Adrenal gland (tissue), 12 donors: ENCODE results near the gene PTH2. TPM values are rescaled to one million over a fixed set of nuclear protein-coding genes. Genes with fewer than 3 reads are reported as not detected.
A peak's percentile ranks its signal among the peaks of the same experiment; 100 is the strongest.

Experiments used
- DNase-seq, 7 donors: peaks; one replicate each; pipeline ENCODE4 v3.0.0-alpha.2; 2019 to 2020
- H3K27ac ChIP-seq, 5 donors: fragments of 200-600 bp; sonication (generic) in 4 of 5; 1 replicate in 3 of 5; 2 replicates in 2 of 5; pipeline versions ENCODE4 v1.5.1 to v1.8.0; 2016 to 2020; ENCODE audit warnings: mild to moderate bottlenecking in 1 of 5
- H3K27me3 ChIP-seq: fragments of 200-600 bp; 2 replicates; pipeline ENCODE4 v1.8.0; 2021
- H3K36me3 ChIP-seq, 2 donors: fragments of 200-600 bp; replicated peaks in 1 of 2; 1 replicate in 1 of 2; 2 replicates in 1 of 2; pipeline versions ENCODE4 v1.5.1 to v1.8.0; 2018 to 2022
- H3K4me1 ChIP-seq, 2 donors: fragments of 200-600 bp; replicated peaks in 1 of 2; 1 replicate in 1 of 2; 2 replicates in 1 of 2; pipeline versions ENCODE4 v1.5.1 to v1.8.0; 2018 to 2021
- H3K4me3 ChIP-seq, 4 donors: fragments of 200-600 bp; sonication (generic) in 3 of 4; one replicate each; pipeline ENCODE4 v1.5.1; 2016 to 2018
- H3K9me3 ChIP-seq, 3 donors: fragments of 200-600 bp; sonication (generic) in 1 of 3; replicated peaks in 1 of 3; 1 replicate in 2 of 3; 2 replicates in 1 of 3; pipeline versions ENCODE4 v1.5.1 to v1.8.0; 2016 to 2021
- CTCF ChIP-seq, 6 experiments: fragments of 450-650 bp in 4 of 6; fragments of 200-600 bp in 2 of 6; sonication (generic) in 1 of 6; IDR thresholded peaks; 1 replicate in 5 of 6; 2 replicates in 1 of 6; pipeline versions ENCODE4 v1.5.1 to v1.8.0; 2016 to 2021; ENCODE audit warnings: antibody characterized with exemption in 6 of 6, mild to moderate bottlenecking in 2 of 6, moderate library complexity in 1 of 6
- POLR2A ChIP-seq, 2 donors: fragments of 450-650 bp; IDR thresholded peaks; one replicate each; pipeline ENCODE4 v1.6.1; 2017; ENCODE audit warnings: antibody characterized with exemption in 2 of 2, mild to moderate bottlenecking in 2 of 2, moderate library complexity in 1 of 2
- WGBS, 4 donors: extraction: QIAGEN DNeasy Blood & Tissue Kit in 2 of 4; methylation state at CpG; one replicate each; pipeline versions ENCODE4 v1.1.5 to v1.1.7; 2013 to 2017; 5-methylcytosine and 5-hydroxymethylcytosine counted together
- intact Hi-C, 2 donors: fragments of 100-400 bp; cut with DNase I; formaldehyde crosslinking; loops; one replicate each; pipeline versions ENCODE4 v1.14.1 to v1.15.0; 2022 to 2023
- polyA plus RNA-seq, 3 donors: library from polyadenylated mRNA; stranded (reverse); fragments of 200-250 nt in 2 of 3; fragments of 350-450 nt in 1 of 3; fragmentation: Illumina TruSeq in 1 of 3; extraction: RNeasy Lipid Tissue Mini Kit (QIAGEN cat#74804) in 1 of 3; gene quantifications; one replicate each; pipeline ENCODE4 v1.2.3, GENCODE V29; 2013 to 2014
- total RNA-seq, 9 donors: library from RNA; depleted of rRNA in 4 of 9; stranded (reverse); fragments of >200 nt in 4 of 9; fragments of 120-200 nt in 1 of 9; fragmentation: NEBNext Ultra II Directional in 1 of 9; extraction: Animal tissue kit (Norgen Biotek cat#: 25700) in 1 of 9; gene quantifications; one replicate each; pipeline versions ENCODE4 v1.1.0 to v1.2.4, GENCODE V29; 2013 to 2023
- donor health status: healthy with polysubstance abuse.
- donor health status: Bipolar disorder and iron deficiency.
- donor health status: DM: yes; HTN: yes; CAD: no.
- donor health status: DM: no; HTN: no; CAD: no.
- donor health status: DM: no; HTN: no; CAD: no.
- donor health status: DM: yes; HTN: yes; CAD: no.

Gene PTH2
- total and polyA plus RNA-seq, 12 donors = not detected

GRCh38 chr19:49421878-49422202, 1.4 kb downstream of the PTH2 start:
- DNase-seq = no peak
- intact Hi-C loops = no loop called here
- Histone ChIP-seq H3K27me3 (peaks cover 68% of the 10 kb centered on the region), H3K4me3 (no peak overlapping the region), H3K4me1 (peaks cover 0 to 20% of the 10 kb centered on the region in 2 donors), H3K27ac (no peak overlapping the region), H3K36me3 (no peaks in the 10 kb centered on the region), H3K9me3 (no peaks in the 10 kb centered on the region)
- WGBS, 4 donors = 19 to 28% (median 21%) methylated on average over 3 of the region's 3 CpGs
- TF ChIP-seq POLR2A (IDR thresholded peaks at IDR 0.05) (no peak), CTCF (IDR thresholded peaks at IDR 0.05) (no peak)

- intact Hi-C loops = no loop called here
- peak; percentile 52 to 76 (median 66) for DNase-seq
- peaks cover 63% of the 10 kb centered on the region for H3K27me3 ChIP-seq
- WGBS, 4 donors = 8 to 15% (median 12%) methylated on average over 32 to 48 of the region's 48 CpGs
- no peaks in the 10 kb centered on the region for H3K9me3 ChIP-seq
- H3K4me3 ChIP-seq = no peak overlapping the region
- no peak for TF ChIP-seq CTCF (IDR thresholded peaks at IDR 0.05)
- H3K27ac ChIP-seq = no peak overlapping the region
- no peaks in the 10 kb centered on the region for H3K36me3 ChIP-seq
- H3K4me1 ChIP-seq = peaks cover 0 to 20% of the 10 kb centered on the region in 2 donors
These were observed 2.0 kb downstream of the PTH2 start for GRCh38 chr19:49421039-49421877.

- Histone ChIP-seq H3K27me3 (peaks cover 52% of the 10 kb centered on the region), H3K36me3 (no peaks in the 10 kb centered on the region), H3K9me3 (no peaks in the 10 kb centered on the region), H3K4me3 (no peak overlapping the region), H3K27ac (no peak overlapping the region), H3K4me1 (peaks cover 0 to 20% of the 10 kb centered on the region in 2 donors)
- DNase-seq = no peak
- 43 to 65% (median 56%) methylated on average over 2 of the region's 2 CpGs for WGBS, 4 donors
- TF ChIP-seq POLR2A (IDR thresholded peaks at IDR 0.05) (no peak), CTCF (IDR thresholded peaks at IDR 0.05) (no peak)
- intact Hi-C loops = no loop called here
These were observed 3.0 kb downstream of the PTH2 start for GRCh38 chr19:49420227-49420626.

GRCh38 chr19:49419173-49419572, 4.1 kb downstream of the PTH2 start:
- TF ChIP-seq POLR2A (IDR thresholded peaks at IDR 0.05) (no peak), CTCF (IDR thresholded peaks at IDR 0.05) (no peak)
- WGBS, 4 donors = 66 to 81% (median 70%) methylated on average over 2 of the region's 2 CpGs
- intact Hi-C loops = no loop called here

More at GRCh38 chr19:49419173-49419572, 4.1 kb downstream of the PTH2 start:
- Histone ChIP-seq H3K9me3 (no peaks in the 10 kb centered on the region), H3K27ac (no peak overlapping the region), H3K27me3 (peaks cover 44% of the 10 kb centered on the region), H3K4me3 (no peak overlapping the region), H3K4me1 (peaks cover 0 to 20% of the 10 kb centered on the region in 2 donors), H3K36me3 (no peaks in the 10 kb centered on the region)
- DNase-seq = no peak
